T-helper 17 cell (primary cell): ENCODE results near the gene TNFSF10. TPM values are rescaled to one million over a fixed set of nuclear protein-coding genes. Genes with fewer than 3 reads are reported as not detected.
A peak's percentile ranks its signal among the peaks of the same experiment; 100 is the strongest.
"Not testable (repeated sequence)": the region's sequence is repeated elsewhere in the genome, so short reads cannot be mapped to it uniquely, and the experiment has no call there.

Experiments
- ATAC-seq: fragments of 150-1000 bp; cut with Tn5 transposase; 2 replicates; pipeline ENCODE4 v1.10.0; 2021; ENCODE audit warnings: mild to moderate bottlenecking, moderate library complexity
- DNase-seq, 3 donors: peaks; one replicate each; pipeline versions ENCODE4 v3.0.0 to v3.0.0-alpha.2; 2020 to 2021
- H3K9me3 ChIP-seq: one replicate; pipeline ENCODE4 v1.7.0; 2013; ENCODE audit warnings: low read length, mild to moderate bottlenecking; ENCODE audit not compliant: control insufficient read depth, poor library complexity, severe bottlenecking
- H3K27ac Mint-ChIP-seq: one replicate; pipeline ENCODE4 v1.8.0; 2022; ENCODE audit warnings: mild to moderate bottlenecking, moderate library complexity, mixed read lengths
- H3K27me3 Mint-ChIP-seq: one replicate; pipeline ENCODE4 v1.8.0; 2022; ENCODE audit warnings: mixed read lengths
- H3K36me3 Mint-ChIP-seq: one replicate; pipeline ENCODE4 v1.8.0; 2022; ENCODE audit warnings: low read depth, mixed read lengths
- H3K4me1 Mint-ChIP-seq: one replicate; pipeline ENCODE4 v1.8.0; 2022; ENCODE audit warnings: mild to moderate bottlenecking, mixed read lengths
- H3K4me3 Mint-ChIP-seq: one replicate; pipeline ENCODE4 v1.8.0; 2022; ENCODE audit warnings: mild to moderate bottlenecking, moderate library complexity, mixed read lengths
- total RNA-seq, 4 donors: library from RNA in 2 of 4; stranded (reverse) in 2 of 4; gene quantifications; one replicate each; pipeline ENCODE4 v1.2.3 and lab custom pipeline; 2022 to 2026

TNFSF10 gene
- total RNA-seq, 2 donors from 2014 or later: 8.3 to 22.0 TPM

DNA sequence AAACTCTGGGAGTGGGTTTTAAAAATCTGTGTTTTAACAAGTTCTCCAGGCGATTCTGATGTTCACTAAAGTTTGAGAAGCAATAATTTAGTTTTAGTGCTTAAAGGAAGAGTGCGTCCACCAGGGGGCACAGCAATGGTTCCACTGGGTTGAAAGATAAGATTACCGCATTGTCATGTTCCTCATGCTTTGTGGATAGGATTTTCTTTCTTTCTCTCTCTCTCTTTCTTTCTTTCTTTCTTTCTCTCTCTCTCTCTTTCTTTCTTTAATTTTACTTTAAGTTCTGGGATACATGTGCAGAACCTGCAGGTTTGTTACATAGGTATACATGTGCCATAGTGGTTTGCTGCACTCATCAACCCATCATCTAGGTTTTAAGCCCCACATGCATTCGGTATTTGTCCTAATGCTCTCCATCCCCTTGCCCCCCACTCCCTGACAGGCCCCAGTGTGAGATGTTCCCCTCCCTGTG, 33.0 kb downstream of the TNFSF10 start:
- H3K36me3 Mint-ChIP-seq, H3K9me3 ChIP-seq: not testable (repeated sequence)
- H3K4me1 Mint-ChIP-seq: peaks cover 11% of the 10 kb centered on the region
- DNase-seq (peak; percentile 52 to 69 (median 58)), ATAC-seq (peak; percentile 82)
- H3K27me3 Mint-ChIP-seq: peaks cover 26% of the 10 kb centered on the region
- peak overlapping the region; percentile 67 for H3K4me3 Mint-ChIP-seq
- H3K27ac Mint-ChIP-seq: peak overlapping the region; percentile 68

DNA sequence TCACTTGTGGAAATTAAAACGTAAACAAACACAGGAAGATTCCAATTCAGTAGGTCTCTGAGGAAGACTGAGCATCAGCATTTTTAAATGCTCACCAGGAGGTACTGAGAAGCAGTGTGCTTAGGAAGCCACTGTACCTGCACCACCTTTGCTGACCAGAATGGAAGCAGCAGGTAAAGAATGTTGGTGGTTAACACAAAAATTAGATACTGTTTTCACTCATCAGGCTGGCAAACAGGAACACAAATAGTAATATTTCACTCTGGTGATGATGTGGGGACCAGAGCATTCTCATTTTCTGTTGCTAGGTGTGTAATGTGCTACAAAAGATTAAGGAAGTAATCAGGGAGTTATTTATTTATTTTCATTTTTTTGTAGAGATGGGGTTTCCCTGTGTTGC, 45.1 kb downstream of the TNFSF10 start:
- peaks cover 10% of the 10 kb centered on the region for H3K4me1 Mint-ChIP-seq
- no peaks in the 10 kb centered on the region for H3K27me3 Mint-ChIP-seq
- peaks cover 2% of the 10 kb centered on the region for H3K36me3 Mint-ChIP-seq
- DNase-seq (no peak), ATAC-seq (no peak)
- peak overlapping the region; percentile 12 for H3K4me3 Mint-ChIP-seq
- no peaks in the 10 kb centered on the region for H3K9me3 ChIP-seq
- peak overlapping the region; percentile 98 for H3K27ac Mint-ChIP-seq

DNA sequence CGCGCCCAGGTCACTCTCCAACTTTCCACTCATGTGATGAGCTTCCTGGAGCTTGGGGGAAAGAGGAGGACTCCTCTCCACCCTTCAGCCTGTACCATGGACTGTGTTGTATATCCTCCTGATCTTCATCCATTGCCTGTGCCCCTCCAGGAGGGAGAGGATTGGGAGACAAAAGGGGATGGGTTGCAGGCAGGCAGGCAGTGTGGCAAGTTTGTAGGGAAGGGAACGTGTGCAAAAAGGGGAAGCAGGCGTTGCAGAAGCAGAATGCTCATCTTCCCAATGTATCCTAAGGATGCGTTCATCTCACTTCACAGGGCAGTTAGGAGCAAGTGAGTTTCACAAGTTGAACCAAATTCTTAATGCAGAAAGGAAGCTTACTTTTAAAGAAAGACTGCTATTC, 46.9 kb downstream of the TNFSF10 start:
- Mint-ChIP-seq H3K36me3 (peaks cover 4% of the 10 kb centered on the region), H3K27ac (peak overlapping the region; percentile 98)

DNA sequence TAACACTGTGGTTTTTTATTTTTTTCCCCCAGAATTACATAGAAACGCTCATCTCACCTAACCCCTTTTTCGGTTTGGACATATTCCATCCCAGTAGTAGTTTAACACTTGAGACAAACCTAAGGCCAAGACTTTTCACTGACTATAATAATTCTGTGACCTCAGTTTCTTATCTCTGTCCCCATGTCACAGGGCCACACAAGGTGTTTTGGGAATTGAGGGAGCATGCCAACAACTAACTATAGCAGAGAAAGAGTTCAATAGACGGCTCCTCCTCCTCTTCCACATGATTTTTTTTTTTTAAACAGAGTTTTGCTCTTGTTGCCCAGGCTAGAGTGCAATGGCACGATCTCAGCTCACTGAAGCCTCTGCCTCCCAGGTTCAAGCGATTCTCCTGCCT, 47.5 kb downstream of the TNFSF10 start:
- peaks cover 5% of the 10 kb centered on the region for H3K27me3 Mint-ChIP-seq
- peaks cover 10% of the 10 kb centered on the region for H3K4me1 Mint-ChIP-seq
- H3K9me3 ChIP-seq: no peaks in the 10 kb centered on the region
- ATAC-seq: no peak
- H3K4me3 Mint-ChIP-seq: no peak overlapping the region
- no peak for DNase-seq
- H3K36me3 Mint-ChIP-seq: peaks cover 4% of the 10 kb centered on the region
- H3K27ac Mint-ChIP-seq: peak overlapping the region; percentile 98

More for the DNA sequence above, 46.9 kb downstream of the TNFSF10 start:
- DNase-seq: no peak
- Mint-ChIP-seq H3K27me3 (no peaks in the 10 kb centered on the region), H3K4me1 (peaks cover 10% of the 10 kb centered on the region), H3K4me3 (peak overlapping the region; percentile 97)
- H3K9me3 ChIP-seq: no peaks in the 10 kb centered on the region
- ATAC-seq: no peak

DNA sequence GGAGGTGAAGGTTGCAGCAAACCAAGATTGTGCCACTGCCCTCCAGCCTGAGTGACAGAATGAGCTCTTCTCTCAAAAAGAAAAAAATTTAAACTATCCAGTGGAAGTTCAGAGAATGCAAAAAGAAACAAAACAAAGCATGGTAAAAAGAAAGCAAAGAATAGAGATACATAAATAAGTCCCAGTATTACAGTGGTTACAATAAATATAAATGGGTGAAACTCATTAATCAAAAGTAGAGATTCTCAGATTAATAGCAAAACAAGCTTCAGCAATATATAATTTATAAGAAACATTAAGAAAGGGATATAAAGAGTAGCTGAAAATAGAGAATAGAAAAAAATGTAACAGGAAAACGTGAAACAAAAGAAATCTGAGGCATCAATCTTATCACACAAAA, 51.3 kb downstream of the TNFSF10 start:
- Mint-ChIP-seq H3K36me3 (peaks cover 4% of the 10 kb centered on the region), H3K4me1 (peaks cover 6% of the 10 kb centered on the region), H3K27ac (no peak overlapping the region), H3K27me3 (peaks cover 27% of the 10 kb centered on the region), H3K4me3 (no peak overlapping the region)
- ATAC-seq (no peak), DNase-seq (no peak)
- H3K9me3 ChIP-seq: no peaks in the 10 kb centered on the region

DNA sequence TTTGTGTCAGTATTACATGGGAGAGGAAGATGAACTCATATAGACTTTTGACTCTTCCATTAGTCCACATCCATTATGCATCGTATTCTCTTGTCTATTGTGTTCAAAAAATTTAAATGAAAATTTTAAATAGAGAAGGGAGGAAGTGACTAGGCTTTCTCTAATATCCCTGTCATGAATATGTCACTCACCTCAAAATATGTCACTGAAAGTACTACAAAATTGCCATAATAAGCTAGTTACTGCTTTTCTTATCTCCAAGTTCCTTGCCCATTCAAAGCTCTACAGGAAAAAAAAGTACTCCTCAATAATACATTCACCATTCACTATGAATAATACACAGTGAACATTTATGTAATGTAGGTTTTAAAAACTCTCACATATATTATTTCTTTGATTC, 52.6 kb downstream of the TNFSF10 start:
- no peak for ATAC-seq
- peaks cover 32% of the 10 kb centered on the region for H3K27me3 Mint-ChIP-seq
- no peak for DNase-seq
- peaks cover 4% of the 10 kb centered on the region for H3K36me3 Mint-ChIP-seq
- H3K27ac Mint-ChIP-seq: no peak overlapping the region
- H3K4me3 Mint-ChIP-seq: no peak overlapping the region
- no peaks in the 10 kb centered on the region for H3K9me3 ChIP-seq
- H3K4me1 Mint-ChIP-seq: peaks cover 2% of the 10 kb centered on the region

DNA sequence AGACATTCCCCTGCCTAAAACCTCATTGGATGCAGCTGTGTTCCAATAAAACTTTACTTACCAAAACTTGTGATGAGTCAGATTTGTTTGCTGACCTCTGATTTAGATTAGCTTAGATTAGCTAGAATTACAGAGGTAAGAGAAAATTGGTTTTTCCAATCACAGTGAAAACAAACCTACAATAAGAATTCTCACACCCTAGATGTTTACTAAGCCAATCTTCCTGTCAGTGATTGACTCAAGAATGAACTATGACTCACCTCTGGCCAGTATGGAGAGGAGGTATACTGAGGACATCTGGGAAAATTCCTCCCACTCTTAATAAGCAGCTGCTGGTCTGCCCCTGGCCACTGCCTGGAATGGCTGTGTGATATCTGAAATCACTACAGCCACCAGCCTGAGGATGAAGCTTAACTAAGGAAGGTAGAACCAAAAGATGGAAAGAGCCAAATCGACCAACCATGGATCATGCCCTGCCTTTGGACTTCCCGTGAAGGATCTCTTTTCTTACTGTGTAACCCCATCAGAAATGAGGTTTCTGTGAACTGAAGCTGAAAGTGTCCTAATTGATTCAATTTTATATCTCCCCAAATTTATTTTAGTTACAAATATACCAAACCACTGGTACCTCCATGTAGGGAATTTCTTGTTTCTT, 55.9 kb downstream of the TNFSF10 start:
- Mint-ChIP-seq H3K4me1 (no peaks in the 10 kb centered on the region), H3K27ac (no peak overlapping the region), H3K4me3 (no peak overlapping the region), H3K36me3 (peaks cover 2% of the 10 kb centered on the region), H3K27me3 (peaks cover 37% of the 10 kb centered on the region)
- no peaks in the 10 kb centered on the region for H3K9me3 ChIP-seq
- DNase-seq (no peak), ATAC-seq (no peak)

DNA sequence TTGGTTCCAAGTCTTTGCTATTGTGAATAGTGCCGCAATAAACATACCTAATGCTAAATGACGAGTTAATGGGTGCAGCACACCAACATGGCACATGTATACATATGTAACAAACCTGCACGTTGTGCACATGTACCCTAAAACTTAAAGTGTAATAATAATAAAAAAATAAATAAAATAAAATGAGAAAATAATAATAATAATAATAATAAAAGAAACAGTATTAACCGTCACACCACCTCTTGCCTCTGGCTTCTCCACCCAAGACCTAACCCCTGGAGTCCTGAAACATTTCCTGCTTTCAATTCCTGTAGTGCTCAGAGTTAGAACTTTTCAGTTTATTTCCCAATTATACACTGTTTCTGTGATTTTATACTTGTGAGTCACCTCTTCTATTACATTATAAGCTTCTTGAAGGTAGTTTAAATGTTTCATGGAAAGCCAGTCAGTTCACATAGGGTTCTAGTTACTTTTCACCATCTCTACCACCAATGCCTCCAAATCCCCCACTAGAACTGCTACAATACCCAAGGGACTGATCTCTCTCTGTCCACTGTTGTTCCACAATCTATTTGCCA, 56.6 kb downstream of the TNFSF10 start:
- no peaks in the 10 kb centered on the region for H3K4me1 Mint-ChIP-seq
- DNase-seq: no peak
- no peaks in the 10 kb centered on the region for H3K36me3 Mint-ChIP-seq
- ATAC-seq: no peak
- peaks cover 37% of the 10 kb centered on the region for H3K27me3 Mint-ChIP-seq
- no peak overlapping the region for H3K27ac Mint-ChIP-seq
- no peaks in the 10 kb centered on the region for H3K9me3 ChIP-seq
- no peak overlapping the region for H3K4me3 Mint-ChIP-seq

DNA sequence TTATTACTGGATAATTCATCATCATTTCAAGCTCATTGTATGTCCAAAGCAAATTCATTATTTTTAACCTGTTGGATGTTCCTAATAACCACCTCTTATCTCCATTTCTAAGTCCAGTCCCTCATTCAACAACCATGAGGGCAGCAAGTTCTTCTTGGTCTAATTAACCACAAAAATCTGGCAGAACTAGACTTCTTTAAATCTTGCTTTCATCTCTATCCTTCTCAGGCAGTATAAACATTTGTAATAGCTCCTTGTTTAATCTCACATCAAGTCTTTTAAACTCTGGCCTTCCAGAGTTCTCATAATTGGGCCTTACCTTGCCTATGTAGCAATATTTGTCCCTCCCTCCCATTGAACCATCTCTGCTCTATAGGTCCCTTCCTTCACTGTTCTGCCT, 57.9 kb downstream of the TNFSF10 start:
- no peak overlapping the region for H3K27ac Mint-ChIP-seq
- DNase-seq: no peak
- peaks cover 29% of the 10 kb centered on the region for H3K27me3 Mint-ChIP-seq
- no peaks in the 10 kb centered on the region for H3K4me1 Mint-ChIP-seq
- H3K36me3 Mint-ChIP-seq: no peaks in the 10 kb centered on the region
- no peaks in the 10 kb centered on the region for H3K9me3 ChIP-seq
- H3K4me3 Mint-ChIP-seq: no peak overlapping the region
- no peak for ATAC-seq

DNA sequence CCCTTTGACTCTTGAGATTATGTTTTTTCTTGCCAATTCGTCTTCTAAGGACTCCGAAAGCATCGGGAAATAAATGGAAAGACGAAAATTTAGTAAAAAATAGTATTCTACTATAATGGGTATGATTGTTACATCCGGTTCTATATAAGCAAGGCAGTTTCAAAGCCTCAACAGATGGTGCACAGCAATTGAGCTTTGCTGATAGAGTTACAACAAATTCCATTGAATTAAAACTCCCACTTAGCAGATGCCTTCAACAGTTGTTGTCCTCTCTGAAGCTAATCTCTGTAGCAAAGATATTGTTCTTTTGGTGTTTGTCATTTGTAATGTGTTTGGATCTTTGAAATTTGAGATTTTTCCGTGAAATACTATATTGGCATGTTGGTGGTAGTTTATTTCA, 58.9 kb downstream of the TNFSF10 start:
- Mint-ChIP-seq H3K4me1 (no peaks in the 10 kb centered on the region), H3K4me3 (no peak overlapping the region), H3K27me3 (peaks cover 29% of the 10 kb centered on the region), H3K36me3 (no peaks in the 10 kb centered on the region), H3K27ac (no peak overlapping the region)
- no peaks in the 10 kb centered on the region for H3K9me3 ChIP-seq
- no peak for DNase-seq
- no peak for ATAC-seq

DNA sequence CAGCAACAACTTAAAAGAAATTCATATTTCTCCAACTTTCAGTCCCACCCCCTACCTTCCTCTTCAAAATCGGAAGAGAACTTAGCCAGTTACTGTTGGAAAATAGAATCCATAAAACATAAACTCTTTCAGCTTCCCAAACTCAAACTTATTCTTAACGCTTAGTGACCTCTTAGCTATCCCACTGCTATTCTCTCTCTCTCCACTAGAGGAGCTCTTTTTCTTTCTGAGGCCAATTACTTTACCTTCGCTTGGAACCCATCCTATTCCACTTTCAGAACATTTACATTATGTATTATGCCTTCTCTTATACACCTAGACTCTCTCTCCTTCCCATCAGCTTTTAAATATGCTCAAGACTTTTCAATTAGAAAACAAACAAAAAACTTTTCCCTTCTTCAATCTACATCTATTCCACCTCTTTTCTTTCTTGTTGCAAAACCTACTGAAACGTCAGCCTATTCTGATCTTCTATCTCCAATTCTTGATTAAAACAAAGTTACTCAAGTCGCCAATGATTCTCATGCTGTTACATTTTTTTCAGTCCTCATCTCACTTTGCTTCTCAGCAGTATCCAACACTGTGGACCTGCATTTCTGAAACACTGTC, 61.6 kb downstream of the TNFSF10 start:
- H3K27me3 Mint-ChIP-seq: peaks cover 16% of the 10 kb centered on the region
- ATAC-seq (peak; percentile 75), DNase-seq (no peak)
- no peaks in the 10 kb centered on the region for H3K9me3 ChIP-seq
- H3K4me3 Mint-ChIP-seq: no peak overlapping the region
- H3K36me3 Mint-ChIP-seq: no peaks in the 10 kb centered on the region
- H3K27ac Mint-ChIP-seq: no peak overlapping the region
- H3K4me1 Mint-ChIP-seq: no peaks in the 10 kb centered on the region

DNA sequence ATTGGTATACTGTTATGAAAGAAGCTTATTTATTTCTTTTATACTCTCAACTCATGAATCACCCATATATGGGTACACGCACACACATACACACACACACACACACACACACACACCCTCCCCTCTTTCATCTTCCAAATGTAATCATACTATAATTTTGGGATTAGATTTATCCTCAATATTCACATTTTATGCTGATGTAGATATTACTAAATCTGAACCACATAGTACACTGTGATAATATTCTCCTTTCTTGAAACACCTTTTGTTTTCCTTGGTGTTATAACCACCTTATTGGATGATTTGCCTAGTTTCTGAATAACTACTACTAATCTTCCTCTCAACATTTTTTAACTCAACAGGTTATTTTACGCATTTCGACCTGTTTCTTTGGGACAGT, 66.8 kb downstream of the TNFSF10 start:
- ATAC-seq: no peak
- no peak for DNase-seq
- Mint-ChIP-seq H3K27me3 (peaks cover 37% of the 10 kb centered on the region), H3K27ac (no peak overlapping the region), H3K36me3 (no peaks in the 10 kb centered on the region), H3K4me1 (no peaks in the 10 kb centered on the region), H3K4me3 (no peak overlapping the region)
- peaks cover 1% of the 10 kb centered on the region for H3K9me3 ChIP-seq
